ENCODE measurements around the gene ERAS.
"Not testable (repeated sequence)": the region's sequence is repeated elsewhere in the genome, so short reads cannot be mapped to it uniquely, and the experiment has no call there.

Gene ERAS

DNA sequence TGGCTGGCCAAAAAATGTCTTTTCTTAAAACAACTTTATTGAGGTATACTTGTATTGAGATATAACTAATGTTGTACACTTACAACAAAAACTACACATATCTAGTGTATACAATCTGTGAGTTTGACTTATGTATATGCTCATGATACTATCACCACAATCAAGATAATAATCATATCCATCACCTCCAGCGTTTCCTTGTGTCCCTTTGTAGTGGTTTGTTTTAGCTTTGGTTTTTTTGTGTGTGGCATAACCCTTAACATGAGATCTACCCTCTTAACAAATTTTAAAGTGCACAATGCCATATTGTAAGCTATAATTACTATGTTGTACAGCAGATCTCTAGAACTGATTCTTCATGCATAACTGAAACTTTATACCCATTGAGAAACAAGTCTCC lies 22.5 kb downstream of the ERAS start:
- ChIA-PET POLR2A (no interaction called here), CTCF (no interaction called here)
- DNase-seq (ENCODE audit: extremely low spot score): no peak
- TF ChIP-seq L3MBTL2 (conservative IDR thresholded peaks at IDR 0.05) (no peak), SP1 (IDR thresholded peaks at IDR 0.05) (no peak), ARNT (IDR thresholded peaks at IDR 0.05) (no peak), FOXM1 (IDR thresholded peaks at IDR 0.05; ENCODE audit: borderline replicate concordance) (no peak), HDGF (IDR thresholded peaks at IDR 0.05; ENCODE audit: borderline replicate concordance) (no peak), ZNF384 (IDR thresholded peaks at IDR 0.05) (no peak), NFRKB (IDR thresholded peaks at IDR 0.05) (no peak), CTBP1 (IDR thresholded peaks at IDR 0.05; ENCODE audit: borderline replicate concordance) (no peak), TARDBP (IDR thresholded peaks at IDR 0.05) (no peak), ELF4 (IDR thresholded peaks at IDR 0.05) (no peak), FOXK2 (IDR thresholded peaks at IDR 0.05) (no peak), BHLHE40 (IDR thresholded peaks at IDR 0.05; ENCODE audit: borderline replicate concordance) (no peak), SUZ12 (IDR thresholded peaks at IDR 0.05) (no peak), LEF1 (IDR thresholded peaks at IDR 0.05; ENCODE audit: borderline replicate concordance) (no peak), FOXA1 (IDR thresholded peaks at IDR 0.05) (no peak)
- TF ChIP-seq, protein P1, sequence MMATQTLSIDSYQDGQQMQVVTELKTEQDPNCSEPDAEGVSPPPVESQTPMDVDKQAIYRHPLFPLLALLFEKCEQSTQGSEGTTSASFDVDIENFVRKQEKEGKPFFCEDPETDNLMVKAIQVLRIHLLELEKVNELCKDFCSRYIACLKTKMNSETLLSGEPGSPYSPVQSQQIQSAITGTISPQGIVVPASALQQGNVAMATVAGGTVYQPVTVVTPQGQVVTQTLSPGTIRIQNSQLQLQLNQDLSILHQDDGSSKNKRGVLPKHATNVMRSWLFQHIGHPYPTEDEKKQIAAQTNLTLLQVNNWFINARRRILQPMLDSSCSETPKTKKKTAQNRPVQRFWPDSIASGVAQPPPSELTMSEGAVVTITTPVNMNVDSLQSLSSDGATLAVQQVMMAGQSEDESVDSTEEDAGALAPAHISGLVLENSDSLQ (IDR thresholded peaks at IDR 0.05): no peak

DNA sequence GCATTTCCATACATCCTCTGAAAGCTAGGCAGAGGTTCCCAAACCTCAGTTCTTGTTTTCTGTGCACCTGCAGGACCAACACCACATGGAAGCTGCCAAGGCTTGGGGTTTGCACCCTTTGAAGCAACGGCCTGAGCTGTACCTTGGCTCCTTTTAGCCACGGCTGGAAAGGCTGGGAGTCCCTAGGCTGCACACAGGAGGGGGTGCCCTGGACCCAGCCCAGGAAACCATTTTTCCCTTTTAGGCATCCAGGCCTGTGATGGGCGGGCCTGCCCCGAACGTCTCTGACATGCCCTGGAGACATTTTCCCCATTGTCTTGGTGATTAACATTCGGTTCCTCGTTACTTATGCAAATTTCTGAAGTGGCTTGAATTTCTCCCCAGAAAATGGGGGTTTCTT lies 26.5 kb downstream of the ERAS start:
- POLR2A ChIA-PET: no interaction called here
- no peak for DNase-seq (ENCODE audit: extremely low spot score)
- TF ChIP-seq TARDBP (IDR thresholded peaks at IDR 0.05) (no peak), BHLHE40 (IDR thresholded peaks at IDR 0.05; ENCODE audit: borderline replicate concordance) (no peak), LEF1 (IDR thresholded peaks at IDR 0.05; ENCODE audit: borderline replicate concordance) (no peak), SP1 (IDR thresholded peaks at IDR 0.05) (no peak), FOXM1 (IDR thresholded peaks at IDR 0.05; ENCODE audit: borderline replicate concordance) (no peak), ZNF384 (IDR thresholded peaks at IDR 0.05) (no peak), CTBP1 (IDR thresholded peaks at IDR 0.05; ENCODE audit: borderline replicate concordance) (no peak), FOXA1 (IDR thresholded peaks at IDR 0.05) (no peak), NFRKB (IDR thresholded peaks at IDR 0.05) (no peak), HDGF (IDR thresholded peaks at IDR 0.05; ENCODE audit: borderline replicate concordance) (no peak), L3MBTL2 (conservative IDR thresholded peaks at IDR 0.05) (no peak), ELF4 (IDR thresholded peaks at IDR 0.05) (no peak), ARNT (IDR thresholded peaks at IDR 0.05) (no peak), FOXK2 (IDR thresholded peaks at IDR 0.05) (no peak), SUZ12 (IDR thresholded peaks at IDR 0.05) (no peak)
- TF ChIP-seq, protein P1 (IDR thresholded peaks at IDR 0.05): no peak
- CTCF ChIA-PET: no interaction called here

DNA sequence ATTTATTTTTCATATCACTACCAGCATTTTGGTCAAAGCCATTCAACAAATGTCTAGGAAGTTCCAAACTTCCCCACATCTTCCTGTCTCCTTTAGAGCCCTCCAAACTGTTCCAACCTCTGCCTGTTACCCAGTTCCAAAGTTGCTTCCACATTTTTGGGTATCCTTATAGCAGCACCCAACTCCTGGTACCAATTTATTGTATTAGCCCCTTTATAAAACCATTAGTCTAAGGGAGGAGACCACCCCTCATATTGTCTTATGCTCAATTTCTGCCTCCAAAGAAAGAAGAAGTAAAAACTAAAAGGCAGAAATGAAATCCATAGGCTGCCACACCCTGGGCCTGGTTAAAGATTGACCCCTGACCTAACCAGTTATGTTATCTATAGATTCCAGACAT lies 27.2 kb downstream of the ERAS start:
- CTCF ChIA-PET; DNase-seq (ENCODE audit: extremely low spot score); POLR2A ChIA-PET: not testable (repeated sequence)

DNA sequence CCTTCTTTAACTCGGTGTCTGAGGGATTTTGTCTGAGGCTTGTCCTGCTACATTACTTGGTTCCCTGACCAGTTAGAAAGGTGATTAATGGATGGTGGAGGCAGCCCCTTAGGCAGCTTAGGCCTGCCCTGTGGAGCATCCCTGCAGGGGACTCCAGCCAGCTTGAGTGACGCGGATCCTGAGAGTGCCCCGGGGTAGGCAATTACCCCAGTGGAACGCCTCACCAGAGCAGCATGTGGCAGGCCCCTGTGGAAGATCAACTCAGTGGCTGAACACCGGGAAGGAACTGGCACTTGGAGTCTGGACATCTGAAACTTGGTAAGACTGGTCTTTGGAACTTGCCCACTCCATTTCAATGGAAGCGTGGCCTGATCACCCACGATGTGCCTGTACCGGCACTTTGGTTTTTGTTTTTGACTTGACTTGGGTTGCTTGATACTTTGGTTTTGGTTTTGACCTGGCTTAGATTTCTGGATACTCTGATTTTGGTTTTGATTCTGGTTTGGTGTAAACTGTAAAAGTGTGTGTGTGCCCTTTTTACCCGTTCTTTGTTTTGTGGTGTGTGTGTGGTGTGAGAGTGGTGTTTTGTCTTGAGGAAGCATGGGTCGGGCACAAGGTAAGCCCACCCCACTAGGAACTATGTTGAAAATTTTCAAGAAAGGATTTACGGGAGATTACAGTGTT lies 27.9 kb downstream of the ERAS start:
- POLR2A ChIA-PET; DNase-seq (ENCODE audit: extremely low spot score): not testable (repeated sequence)
- CTCF ChIA-PET: interaction anchor here (0.6 kb wide), 1 partner anchor 57 kb away, joined by 3 read pairs; no protein-coding TSS in a partner anchor

DNA sequence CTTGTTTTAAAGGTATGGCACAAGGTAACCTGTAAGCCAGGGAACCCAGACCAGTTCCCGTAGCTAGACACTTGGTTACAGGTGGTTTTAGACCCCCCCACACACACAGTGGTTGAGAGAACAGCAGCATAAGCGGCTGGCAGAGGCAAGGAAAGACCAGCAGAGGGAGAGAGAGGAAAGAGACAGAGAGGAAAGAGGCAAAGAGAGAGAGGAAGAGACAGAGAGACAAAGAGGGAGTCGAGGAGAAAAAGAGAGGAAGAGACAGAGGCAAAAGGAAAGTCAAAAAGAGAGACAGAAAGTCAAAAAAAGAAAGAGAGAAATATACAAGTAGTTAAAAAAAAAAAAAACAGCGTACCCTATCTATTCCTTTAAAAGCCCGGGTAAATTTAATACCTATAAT lies 28.6 kb downstream of the ERAS start:
- TF ChIP-seq TARDBP (IDR thresholded peaks at IDR 0.05): no peak
- no peak for TF ChIP-seq FOXM1 (IDR thresholded peaks at IDR 0.05; ENCODE audit: borderline replicate concordance)
- TF ChIP-seq SUZ12 (IDR thresholded peaks at IDR 0.05): no peak
- TF ChIP-seq ZNF384 (IDR thresholded peaks at IDR 0.05): no peak
- no peak for TF ChIP-seq CTBP1 (IDR thresholded peaks at IDR 0.05; ENCODE audit: borderline replicate concordance)
- TF ChIP-seq NFRKB (IDR thresholded peaks at IDR 0.05): no peak
- no peak for TF ChIP-seq FOXA1 (IDR thresholded peaks at IDR 0.05)
- no peak for TF ChIP-seq LEF1 (IDR thresholded peaks at IDR 0.05; ENCODE audit: borderline replicate concordance)
- TF ChIP-seq ARNT (IDR thresholded peaks at IDR 0.05): no peak
- no peak for TF ChIP-seq L3MBTL2 (conservative IDR thresholded peaks at IDR 0.05)
- TF ChIP-seq, protein P1 (IDR thresholded peaks at IDR 0.05): no peak
- no peak for TF ChIP-seq SP1 (IDR thresholded peaks at IDR 0.05)
- no peak for TF ChIP-seq HDGF (IDR thresholded peaks at IDR 0.05; ENCODE audit: borderline replicate concordance)
- no peak for TF ChIP-seq ELF4 (IDR thresholded peaks at IDR 0.05)
- TF ChIP-seq FOXK2 (IDR thresholded peaks at IDR 0.05): no peak
- no peak for TF ChIP-seq BHLHE40 (IDR thresholded peaks at IDR 0.05; ENCODE audit: borderline replicate concordance)
- DNase-seq (ENCODE audit: extremely low spot score): no peak
- POLR2A ChIA-PET: no interaction called here
- CTCF ChIA-PET: interaction anchor here (0.6 kb wide), 1 partner anchor 58 kb away, joined by 3 read pairs; no protein-coding TSS in a partner anchor

DNA sequence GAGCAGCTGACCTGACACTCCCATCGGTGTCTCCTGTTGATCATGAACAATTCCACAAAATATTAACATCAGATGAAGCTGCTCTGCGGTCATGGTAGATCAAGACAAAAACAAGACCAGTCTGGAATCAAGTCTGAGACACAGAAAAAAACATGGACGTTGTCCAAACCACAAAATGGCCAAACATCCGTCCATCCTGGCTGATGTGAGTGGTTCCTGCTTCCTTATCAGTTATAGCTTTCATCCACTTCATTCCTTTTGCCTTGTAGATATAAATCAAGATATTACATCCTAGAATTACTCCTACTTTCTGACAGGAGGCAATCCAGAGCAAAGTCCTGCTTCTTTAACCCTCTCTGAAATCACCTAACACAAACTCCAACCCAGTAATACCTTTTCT lies 37.9 kb downstream of the ERAS start:
- ChIA-PET CTCF (no interaction called here), POLR2A (no interaction called here)
- TF ChIP-seq HDGF (IDR thresholded peaks at IDR 0.05; ENCODE audit: borderline replicate concordance) (no peak), ARNT (IDR thresholded peaks at IDR 0.05) (no peak), LEF1 (IDR thresholded peaks at IDR 0.05; ENCODE audit: borderline replicate concordance) (no peak), CTBP1 (IDR thresholded peaks at IDR 0.05; ENCODE audit: borderline replicate concordance) (no peak), ZNF384 (IDR thresholded peaks at IDR 0.05) (no peak), FOXM1 (IDR thresholded peaks at IDR 0.05; ENCODE audit: borderline replicate concordance) (no peak), SP1 (IDR thresholded peaks at IDR 0.05) (no peak)
- TF ChIP-seq, protein P1 (IDR thresholded peaks at IDR 0.05): no peak
- DNase-seq (ENCODE audit: extremely low spot score): no peak

DNA sequence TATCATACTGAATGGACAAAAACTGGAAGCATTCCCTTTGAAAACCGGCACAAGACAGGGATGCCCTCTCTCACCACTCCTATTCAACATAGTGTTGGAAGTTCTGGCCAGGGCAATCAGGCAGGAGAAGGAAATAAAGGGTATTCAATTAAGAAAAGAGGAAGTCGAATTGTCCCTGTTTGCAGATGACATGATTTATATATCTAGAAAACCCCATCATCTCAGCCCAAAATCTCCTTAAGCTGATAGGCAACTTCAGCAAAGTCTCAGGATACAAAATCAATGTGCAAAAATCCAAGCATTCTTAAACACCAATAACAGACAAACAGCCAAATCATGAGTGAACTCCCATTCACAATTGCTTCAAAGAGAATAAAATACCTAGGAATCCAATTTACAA lies 45.7 kb downstream of the ERAS start:
- POLR2A ChIA-PET; CTCF ChIA-PET; DNase-seq (ENCODE audit: extremely low spot score): not testable (repeated sequence)

DNA sequence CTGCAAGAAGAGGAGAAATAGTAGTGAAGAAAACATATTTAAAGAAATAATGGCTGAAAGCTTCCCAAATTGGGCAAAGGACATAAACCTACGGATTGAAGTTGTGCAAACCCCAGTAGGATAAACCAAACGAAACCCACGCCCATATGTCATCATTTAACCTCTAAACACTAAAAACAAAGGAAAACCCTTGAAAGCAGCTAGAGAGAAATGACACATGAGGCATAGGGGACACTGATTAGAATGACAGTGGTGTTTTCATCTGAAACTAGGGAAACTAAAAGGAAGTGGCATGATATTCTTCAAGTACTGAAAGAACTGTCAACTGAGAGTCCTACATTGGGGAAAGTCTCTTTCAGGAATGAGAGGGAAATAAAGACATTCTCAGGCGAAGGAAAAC lies 50.6 kb downstream of the ERAS start:
- POLR2A ChIA-PET: interaction anchor here (2.3 kb wide), 1 partner anchor 21 kb away, joined by 8 read pairs; the partner anchor contains the start of genes PQBP1 and TIMM17B
- CTCF ChIA-PET: not testable (repeated sequence)

More for the DNA sequence above, 50.6 kb downstream of the ERAS start:
- DNase-seq (ENCODE audit: extremely low spot score): not testable (repeated sequence)
